Amniotic epithelial cell (primary cell): ENCODE measurements around the gene ST3GAL4.

Source experiments
- DNase-seq: peaks from one replicate; pipeline ENCODE4 v3.0.0-alpha.2; 2010; ENCODE audit warnings: low read depth

ST3GAL4 gene

GRCh38 chr11:126329644-126330211 is 25.8 kb upstream of the ST3GAL4 start:
- DNase-seq, result no peak

GRCh38 chr11:126331286-126331685 is 24.2 kb upstream of the ST3GAL4 start:
- DNase-seq, result no peak

GRCh38 chr11:126332221-126332711 is 23.2 kb upstream of the ST3GAL4 start:
- DNase-seq, result peak; percentile 89

- no peak for DNase-seq
Observed at GRCh38 chr11:126333142-126333541, 22.3 kb upstream of the ST3GAL4 start.

GRCh38 chr11:126334659-126335462 is 20.6 kb upstream of the ST3GAL4 start:
- DNase-seq, result peak; percentile 49

- DNase-seq, result no peak
Observed at GRCh38 chr11:126335463-126335760, 20.1 kb upstream of the ST3GAL4 start.

GRCh38 chr11:126336138-126336541 is 19.3 kb upstream of the ST3GAL4 start:
- DNase-seq, result no peak

- DNase-seq, result no peak
Observed at GRCh38 chr11:126336671-126337101, 18.8 kb upstream of the ST3GAL4 start.

- DNase-seq, result no peak
Observed at GRCh38 chr11:126337126-126337473, 18.4 kb upstream of the ST3GAL4 start.

GRCh38 chr11:126337474-126338241 is 17.8 kb upstream of the ST3GAL4 start:
- no peak for DNase-seq

GRCh38 chr11:126338346-126339055 is 17.0 kb upstream of the ST3GAL4 start:
- DNase-seq, result no peak

- no peak for DNase-seq
Observed at GRCh38 chr11:126339073-126339862, 16.2 kb upstream of the ST3GAL4 start.

- DNase-seq, result no peak
Observed at GRCh38 chr11:126339863-126340434, 15.5 kb upstream of the ST3GAL4 start.

- no peak for DNase-seq
Observed at GRCh38 chr11:126340960-126341606, 14.4 kb upstream of the ST3GAL4 start.

- DNase-seq, result peak; percentile 87
Observed at GRCh38 chr11:126341760-126342161, 13.7 kb upstream of the ST3GAL4 start.

- DNase-seq, result no peak
Observed at GRCh38 chr11:126343051-126343450, 12.4 kb upstream of the ST3GAL4 start.

GRCh38 chr11:126344141-126345080 is 11.1 kb upstream of the ST3GAL4 start:
- DNase-seq, result no peak

- DNase-seq, result no peak
Observed at GRCh38 chr11:126345283-126345682, 10.2 kb upstream of the ST3GAL4 start.

- peak; percentile 98 for DNase-seq
Observed at GRCh38 chr11:126345759-126346585, 9.5 kb upstream of the ST3GAL4 start.
